OCI-LY1 (cell line): ENCODE results near the gene CIAO3.

Experiments
- H2AFZ ChIP-seq: fragments of 200-600 bp; sonication (generic), shearing (Covaris generic); 2 replicates; pipeline ENCODE4 v1.6.0; 2014; ENCODE audit warnings: antibody characterized with exemption, mild to moderate bottlenecking, low read length
- H3F3A ChIP-seq: fragments of 200-600 bp; sonication (generic), shearing (Covaris generic); 2 replicates; pipeline ENCODE4 v1.6.0; 2014; ENCODE audit warnings: mild to moderate bottlenecking, antibody characterized with exemption, low read length, moderate library complexity; ENCODE audit not compliant: insufficient read depth
- H3K27ac ChIP-seq: fragments of 200-600 bp; sonication (generic); 2 replicates; pipeline ENCODE4 v1.5.1; 2014; ENCODE audit warnings: low read length, mixed run types, mild to moderate bottlenecking, low read depth; ENCODE audit not compliant: poor library complexity, severe bottlenecking
- H3K27me3 ChIP-seq: fragments of 200-600 bp; sonication (generic); 2 replicates; pipeline ENCODE4 v1.6.0; 2014; ENCODE audit warnings: antibody characterized with exemption, mild to moderate bottlenecking, low read length, moderate library complexity; ENCODE audit not compliant: insufficient read depth
- H3K36me3 ChIP-seq: fragments of 200-600 bp; sonication (generic); 2 replicates; pipeline ENCODE4 v1.6.1; 2014; ENCODE audit warnings: mild to moderate bottlenecking, antibody characterized with exemption, low read length, moderate library complexity, mixed read lengths; ENCODE audit not compliant: insufficient read depth
- H3K4me1 ChIP-seq: fragments of 200-600 bp; sonication (generic); 2 replicates; pipeline ENCODE4 v1.5.1; 2014; ENCODE audit warnings: mild to moderate bottlenecking, low read length, moderate library complexity; ENCODE audit not compliant: insufficient read depth, severe bottlenecking
- H3K4me2 ChIP-seq: fragments of 200-600 bp; sonication (generic), shearing (Covaris generic); 2 replicates; pipeline ENCODE4 v1.6.1; 2014; ENCODE audit warnings: low read length
- H3K4me3 ChIP-seq: fragments of 200-600 bp; sonication (generic); 2 replicates; pipeline ENCODE4 v1.5.1; 2014; ENCODE audit warnings: low read length, low read depth, mild to moderate bottlenecking, mixed read lengths; ENCODE audit not compliant: poor library complexity, severe bottlenecking
- H3K79me2 ChIP-seq: fragments of 200-600 bp; shearing (Covaris generic); 2 replicates; pipeline ENCODE4 v1.6.1; 2016; ENCODE audit warnings: mixed run types, low read length, mixed read lengths; ENCODE audit not compliant: insufficient read depth
- H3K9ac ChIP-seq: fragments of 200-600 bp; sonication (generic), shearing (Covaris generic); 2 replicates; pipeline ENCODE4 v1.6.1; 2014; ENCODE audit warnings: mild to moderate bottlenecking, low read length, mixed read lengths
- H3K9me2 ChIP-seq: fragments of 200-600 bp; sonication (generic), shearing (Covaris generic); 2 replicates; pipeline ENCODE4 v1.6.1; 2014; ENCODE audit warnings: low read depth, mild to moderate bottlenecking, low read length, mixed read lengths
- H3K9me3 ChIP-seq: fragments of 200-600 bp; shearing (Covaris generic); 2 replicates; pipeline ENCODE4 v1.6.1; 2014; ENCODE audit warnings: low read length, mixed read lengths
- H4K20me1 ChIP-seq: fragments of 200-600 bp; sonication (generic), shearing (Covaris generic); 2 replicates; pipeline ENCODE4 v1.6.0; 2016; ENCODE audit warnings: mild to moderate bottlenecking, low read length; ENCODE audit not compliant: insufficient read depth
- EZH2 ChIP-seq: fragments of 200-600 bp; sonication (generic), shearing (Covaris generic); IDR thresholded peaks from 2 replicates; pipeline ENCODE4 v1.8.0; 2017; ENCODE audit warnings: borderline replicate concordance, mixed run types, mild to moderate bottlenecking, antibody characterized with exemption, low read length, moderate library complexity, mixed read lengths
- TF ChIP-seq, protein P1 (sequence below): fragments of 200-600 bp; sonication (generic), shearing (Covaris generic); IDR thresholded peaks from 2 replicates; pipeline ENCODE4 v1.5.1; 2017; ENCODE audit warnings: mild to moderate bottlenecking, antibody characterized with exemption, low read length, moderate library complexity, mixed read lengths

The CIAO3 gene

DNA sequence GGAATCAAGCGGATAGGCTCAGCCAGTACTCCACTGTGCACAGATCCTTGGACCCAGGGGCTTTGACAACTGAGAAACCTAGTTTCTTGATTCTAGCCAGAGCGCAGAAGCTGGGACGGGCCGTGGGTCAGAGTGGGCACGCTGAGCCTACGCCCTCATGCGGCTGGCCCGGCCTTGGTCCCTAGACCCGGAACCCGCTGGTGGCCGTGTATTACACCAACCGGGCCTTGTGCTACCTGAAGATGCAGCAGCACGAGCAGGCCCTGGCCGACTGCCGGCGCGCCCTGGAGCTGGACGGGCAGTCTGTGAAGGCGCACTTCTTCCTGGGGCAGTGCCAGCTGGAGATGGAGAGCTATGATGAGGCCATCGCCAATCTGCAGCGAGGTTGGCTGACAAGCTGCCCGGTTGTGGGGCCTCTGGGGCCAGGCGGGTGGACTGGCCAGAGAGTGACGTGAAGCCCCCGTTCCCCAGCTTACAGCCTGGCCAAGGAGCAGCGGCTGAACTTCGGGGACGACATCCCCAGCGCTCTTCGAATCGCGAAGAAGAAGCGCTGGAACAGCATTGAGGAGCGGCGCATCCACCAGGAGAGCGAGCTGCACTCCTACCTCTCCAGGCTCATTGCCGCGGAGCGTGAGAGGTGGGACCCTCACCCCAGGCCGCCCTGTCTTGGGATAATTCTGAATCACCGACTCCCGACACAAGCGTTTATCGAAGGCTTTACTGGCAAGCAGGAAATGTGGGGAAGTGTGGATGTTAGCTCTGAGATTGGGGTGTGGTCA lies 59.6 kb downstream of the CIAO3 start:
- peak overlapping the region; percentile 98 for H3K4me2 ChIP-seq
- 0 out of 2 replicates have a peak, but pooled peaks cover 8% of the 10 kb centered on the region for H3K79me2 ChIP-seq
- H3K4me1 ChIP-seq: peaks cover 56% of the 10 kb centered on the region
- H3K9me2 ChIP-seq: no peaks in the 10 kb centered on the region
- H3K27ac ChIP-seq: peak overlapping the region; percentile 55
- peak overlapping the region; percentile 86 for H3K4me3 ChIP-seq
- no peaks in the 10 kb centered on the region for H3F3A ChIP-seq
- H2AFZ ChIP-seq: no peak overlapping the region
- H3K9me3 ChIP-seq: no peaks in the 10 kb centered on the region
- no peak for TF ChIP-seq EZH2
- TF ChIP-seq, protein P1, sequence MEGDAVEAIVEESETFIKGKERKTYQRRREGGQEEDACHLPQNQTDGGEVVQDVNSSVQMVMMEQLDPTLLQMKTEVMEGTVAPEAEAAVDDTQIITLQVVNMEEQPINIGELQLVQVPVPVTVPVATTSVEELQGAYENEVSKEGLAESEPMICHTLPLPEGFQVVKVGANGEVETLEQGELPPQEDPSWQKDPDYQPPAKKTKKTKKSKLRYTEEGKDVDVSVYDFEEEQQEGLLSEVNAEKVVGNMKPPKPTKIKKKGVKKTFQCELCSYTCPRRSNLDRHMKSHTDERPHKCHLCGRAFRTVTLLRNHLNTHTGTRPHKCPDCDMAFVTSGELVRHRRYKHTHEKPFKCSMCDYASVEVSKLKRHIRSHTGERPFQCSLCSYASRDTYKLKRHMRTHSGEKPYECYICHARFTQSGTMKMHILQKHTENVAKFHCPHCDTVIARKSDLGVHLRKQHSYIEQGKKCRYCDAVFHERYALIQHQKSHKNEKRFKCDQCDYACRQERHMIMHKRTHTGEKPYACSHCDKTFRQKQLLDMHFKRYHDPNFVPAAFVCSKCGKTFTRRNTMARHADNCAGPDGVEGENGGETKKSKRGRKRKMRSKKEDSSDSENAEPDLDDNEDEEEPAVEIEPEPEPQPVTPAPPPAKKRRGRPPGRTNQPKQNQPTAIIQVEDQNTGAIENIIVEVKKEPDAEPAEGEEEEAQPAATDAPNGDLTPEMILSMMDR: peak; percentile 26; the same call in 1 of the 2 replicates
- peaks cover 29% of the 10 kb centered on the region for H3K36me3 ChIP-seq
- H3K27me3 ChIP-seq: no peaks in the 10 kb centered on the region
- no peaks in the 10 kb centered on the region for H4K20me1 ChIP-seq
- H3K9ac ChIP-seq: peak overlapping the region; percentile 86

DNA sequence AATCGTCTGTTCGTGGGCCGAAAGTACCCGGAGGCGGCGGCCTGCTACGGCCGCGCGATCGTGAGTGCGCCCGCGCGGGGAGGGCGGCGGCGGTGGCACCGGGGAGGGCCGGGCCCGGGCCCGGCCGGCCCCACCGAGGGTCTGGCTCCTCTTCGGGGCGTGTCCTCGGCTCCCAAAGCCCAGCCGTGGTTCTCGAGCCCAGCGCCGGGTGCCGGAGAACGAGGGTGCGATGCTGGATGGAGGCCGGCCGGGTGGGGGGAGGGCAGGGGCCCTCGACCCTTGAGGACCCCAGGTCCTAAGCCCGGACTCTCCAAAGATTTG lies 60.2 kb downstream of the CIAO3 start:
- H3K36me3 ChIP-seq: peaks cover 26% of the 10 kb centered on the region
- H3K9me3 ChIP-seq: no peaks in the 10 kb centered on the region
- no peaks in the 10 kb centered on the region for H3F3A ChIP-seq
- peak overlapping the region; percentile 98 for H3K4me2 ChIP-seq
- peak overlapping the region; percentile 55 for H3K27ac ChIP-seq
- peak overlapping the region; percentile 86 for H3K9ac ChIP-seq
- 0 out of 2 replicates have a peak, but pooled peaks cover 8% of the 10 kb centered on the region for H3K79me2 ChIP-seq
- no peaks in the 10 kb centered on the region for H3K9me2 ChIP-seq
- H3K27me3 ChIP-seq: no peaks in the 10 kb centered on the region
- H3K4me3 ChIP-seq: peak overlapping the region; percentile 86
- no peak for TF ChIP-seq EZH2
- TF ChIP-seq, protein P1: no peak
- no peak overlapping the region for H2AFZ ChIP-seq
- H4K20me1 ChIP-seq: no peaks in the 10 kb centered on the region
- H3K4me1 ChIP-seq: peaks cover 56% of the 10 kb centered on the region

DNA sequence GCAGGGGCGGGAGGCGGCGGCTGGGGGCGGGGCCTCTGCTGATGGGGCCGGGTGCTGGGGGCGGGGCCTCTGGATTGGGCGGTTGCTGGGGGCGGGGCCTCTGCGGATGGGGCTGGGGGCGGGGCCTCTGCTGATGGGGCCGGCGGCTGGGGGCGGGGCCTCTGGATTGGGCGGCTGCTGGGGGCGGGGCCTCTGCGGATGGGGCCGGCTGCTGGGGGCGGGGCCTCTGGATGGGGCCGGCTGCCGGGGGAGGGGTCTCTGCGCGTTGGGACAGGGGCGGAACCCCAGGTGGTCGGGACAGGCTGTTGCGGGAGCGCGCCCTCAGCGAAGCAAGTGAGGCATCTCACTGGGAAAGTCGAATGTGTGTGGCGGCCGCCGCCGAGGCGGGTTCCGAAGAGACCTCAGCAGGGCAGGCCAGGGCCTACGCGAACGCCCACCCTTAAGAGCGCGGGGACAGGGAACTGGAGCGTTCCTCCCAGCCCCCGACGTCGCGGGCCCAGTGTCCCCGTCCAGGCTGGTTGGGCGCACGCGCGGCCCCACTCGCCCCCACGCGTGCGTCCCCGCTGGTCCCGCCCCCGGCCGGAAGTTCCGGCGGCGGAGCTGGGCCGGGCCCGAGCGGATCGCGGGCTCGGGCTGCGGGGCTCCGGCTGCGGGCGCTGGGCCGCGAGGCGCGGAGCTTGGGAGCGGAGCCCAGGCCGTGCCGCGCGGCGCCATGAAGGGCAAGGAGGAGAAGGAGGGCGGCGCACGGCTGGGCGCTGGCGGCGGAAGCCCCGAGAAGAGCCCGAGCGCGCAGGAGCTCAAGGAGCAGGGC lies 60.8 kb downstream of the CIAO3 start, which contains the start of gene STUB1:
TSS of gene STUB1 (plus strand) at position 597 of the 811 bp plus-strand sequence. CDS start at position 713, 116 bp downstream.
- H3K27ac ChIP-seq: peak within 1 kb of the TSS; percentile 75
- H3K27me3 ChIP-seq: no peaks in the 10 kb centered on the region
- no peak for TF ChIP-seq EZH2
- TF ChIP-seq, protein P1: no peak
- no peaks in the 10 kb centered on the region for H3K9me3 ChIP-seq
- H3K4me2 ChIP-seq: peak within 1 kb of the TSS; percentile 98
- H3K9me2 ChIP-seq: no peaks in the 10 kb centered on the region
- no peaks in the 10 kb centered on the region for H3F3A ChIP-seq
- H3K79me2 ChIP-seq: 0 out of 2 replicates have a peak, but pooled peaks cover 8% of the 10 kb centered on the region
- H3K36me3 ChIP-seq: peaks cover 23% of the 10 kb centered on the region
- H2AFZ ChIP-seq: no peak within 1 kb of the TSS
- H3K4me1 ChIP-seq: peaks cover 51% of the 10 kb centered on the region
- peak within 1 kb of the TSS; percentile 86 for H3K4me3 ChIP-seq
- peak within 1 kb of the TSS; percentile 86 for H3K9ac ChIP-seq
- no peaks in the 10 kb centered on the region for H4K20me1 ChIP-seq
